Femur (tissue), 1 donor: Measurements from ENCODE around the gene CD8B.

Source experiments
- DNase-seq: peaks from one replicate; pipeline ENCODE4 v3.0.0-alpha.2; 2017

The CD8B gene

GRCh38 chr2:86793752-86794151, 67.9 kb downstream of the CD8B start:
- no peak for DNase-seq

- no peak for DNase-seq
Observed at GRCh38 chr2:86791573-86791972, 70.1 kb downstream of the CD8B start.

DNA sequence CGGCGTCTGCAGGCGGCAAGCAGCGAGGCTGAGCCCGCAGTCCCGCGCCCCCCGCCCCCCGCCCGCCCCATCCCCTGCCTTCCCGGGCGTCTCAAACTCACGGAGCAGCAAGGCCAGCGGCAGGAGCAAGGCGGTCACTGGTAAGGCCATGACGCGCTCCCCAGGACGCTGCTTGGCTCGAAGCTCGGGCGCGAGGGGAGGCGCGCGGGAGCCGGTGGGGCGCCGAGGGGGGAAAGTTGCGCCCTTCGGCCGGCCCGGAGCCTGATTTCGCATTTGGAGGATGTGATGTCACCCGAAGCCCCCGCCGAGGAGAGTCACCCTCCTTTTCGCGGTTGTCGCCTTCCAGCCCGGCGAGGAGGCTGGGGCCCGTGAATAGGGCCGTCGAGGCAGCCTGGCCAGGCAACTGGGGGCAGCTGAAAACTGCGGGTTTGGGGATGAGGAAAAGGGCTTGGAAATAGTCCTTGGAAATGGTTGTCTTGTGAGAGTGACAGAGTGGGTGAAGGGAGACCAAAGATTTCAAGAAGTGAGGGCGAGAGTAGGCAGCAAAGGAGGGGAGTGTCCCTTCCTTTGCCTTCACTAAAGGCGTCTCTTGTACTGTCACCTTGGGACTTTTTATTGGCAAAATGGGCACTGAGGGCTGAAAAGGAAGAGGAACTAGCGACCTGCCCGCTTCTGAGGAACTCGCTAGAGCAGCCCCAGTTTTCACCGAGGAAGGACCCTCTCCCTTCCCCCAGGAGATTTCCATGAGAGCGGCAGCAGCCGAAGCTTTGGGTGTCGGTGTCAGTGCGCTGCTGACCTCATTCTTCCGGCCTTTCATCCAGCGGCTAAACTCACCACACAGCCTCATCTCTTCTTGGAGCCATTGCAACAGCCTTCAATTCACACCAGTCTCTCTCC, 70.8 kb downstream of the CD8B start, which contains the start of gene CD8A:
CD8A (minus strand) TSS at position 238 of the 897 bp plus-strand sequence; CDS start at position 150, 88 bp downstream.
- DNase-seq = no peak

DNA sequence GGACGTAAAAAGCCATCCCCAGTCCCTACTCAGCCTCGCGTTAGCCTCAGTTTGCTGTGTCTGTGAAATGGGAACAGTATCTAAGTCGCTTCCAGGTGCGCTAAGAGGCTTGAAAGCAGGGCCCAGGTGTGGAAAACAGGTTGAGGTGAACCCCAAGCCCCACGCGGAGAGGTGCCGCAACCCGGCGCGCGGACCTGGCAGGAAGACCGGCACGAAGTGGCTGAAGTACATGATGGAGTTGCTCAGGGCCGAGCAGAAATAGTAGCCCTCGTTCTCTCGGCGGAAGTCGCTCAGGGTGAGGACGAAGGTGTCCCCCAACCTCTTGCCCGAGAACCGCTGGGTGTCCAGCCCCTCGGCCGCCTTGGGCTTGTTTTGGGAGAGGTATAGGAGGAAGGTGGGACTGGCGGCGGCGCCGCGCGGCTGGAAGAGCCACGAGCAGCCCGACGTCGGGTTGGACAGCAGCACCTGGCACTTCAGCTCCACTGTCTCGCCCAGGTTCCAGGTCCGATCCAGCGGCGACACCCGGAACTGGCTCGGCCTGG, 71.5 kb downstream of the CD8B start:
- no peak for DNase-seq

GRCh38 chr2:86789687-86790133, 72.0 kb downstream of the CD8B start:
- DNase-seq = no peak

GRCh38 chr2:86788881-86789686, 72.6 kb downstream of the CD8B start:
- no peak for DNase-seq

DNA sequence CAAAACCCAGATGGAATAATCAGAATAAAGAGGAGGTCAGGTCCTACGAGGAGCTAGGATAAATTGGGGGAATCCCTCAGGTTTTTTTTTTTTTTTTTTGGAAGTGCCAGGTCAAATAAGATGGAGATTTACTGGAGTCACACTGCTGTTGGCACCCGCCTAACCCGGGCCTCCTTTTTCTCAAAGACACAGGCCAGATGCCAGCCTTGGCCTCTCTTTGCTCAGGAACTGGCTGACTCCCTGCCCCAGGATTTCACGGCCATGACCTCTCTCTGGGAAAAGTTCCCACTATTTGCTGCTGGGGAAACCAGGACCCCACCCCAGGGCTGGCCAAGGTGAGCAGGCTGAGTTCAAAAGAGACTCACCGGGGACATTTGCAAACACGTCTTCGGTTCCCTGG, 73.5 kb downstream of the CD8B start:
- no peak for DNase-seq

- no peak for DNase-seq
Observed at GRCh38 chr2:86787736-86788135, 74.0 kb downstream of the CD8B start.

DNA sequence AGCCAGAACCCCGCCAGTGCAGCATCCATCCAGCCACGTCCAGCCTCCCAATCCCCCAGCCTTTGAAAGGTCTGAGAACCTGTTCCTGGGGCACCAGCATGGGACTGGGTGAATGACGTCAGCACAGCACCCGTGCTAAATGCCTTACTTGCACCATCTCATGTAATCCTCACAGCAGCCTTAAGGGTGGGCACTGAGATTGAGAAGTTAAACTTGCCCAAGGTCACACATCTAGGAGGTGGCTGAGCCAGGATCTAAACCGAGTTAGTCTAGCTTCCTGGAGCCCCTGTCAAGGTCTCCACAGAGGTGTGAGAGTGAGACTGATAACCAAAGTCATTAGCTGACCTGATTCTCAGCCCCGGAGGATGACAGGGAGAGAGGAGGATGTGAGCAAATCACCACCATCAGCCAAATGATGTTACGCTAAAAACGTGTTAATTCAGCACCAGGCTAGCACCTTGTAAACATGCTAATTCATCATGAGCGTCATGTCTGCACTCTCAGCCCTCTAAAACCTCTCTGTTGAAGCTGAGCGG, 75.6 kb downstream of the CD8B start:
- DNase-seq = no peak

GRCh38 chr2:86785456-86785855, 76.2 kb downstream of the CD8B start:
- no peak for DNase-seq

DNA sequence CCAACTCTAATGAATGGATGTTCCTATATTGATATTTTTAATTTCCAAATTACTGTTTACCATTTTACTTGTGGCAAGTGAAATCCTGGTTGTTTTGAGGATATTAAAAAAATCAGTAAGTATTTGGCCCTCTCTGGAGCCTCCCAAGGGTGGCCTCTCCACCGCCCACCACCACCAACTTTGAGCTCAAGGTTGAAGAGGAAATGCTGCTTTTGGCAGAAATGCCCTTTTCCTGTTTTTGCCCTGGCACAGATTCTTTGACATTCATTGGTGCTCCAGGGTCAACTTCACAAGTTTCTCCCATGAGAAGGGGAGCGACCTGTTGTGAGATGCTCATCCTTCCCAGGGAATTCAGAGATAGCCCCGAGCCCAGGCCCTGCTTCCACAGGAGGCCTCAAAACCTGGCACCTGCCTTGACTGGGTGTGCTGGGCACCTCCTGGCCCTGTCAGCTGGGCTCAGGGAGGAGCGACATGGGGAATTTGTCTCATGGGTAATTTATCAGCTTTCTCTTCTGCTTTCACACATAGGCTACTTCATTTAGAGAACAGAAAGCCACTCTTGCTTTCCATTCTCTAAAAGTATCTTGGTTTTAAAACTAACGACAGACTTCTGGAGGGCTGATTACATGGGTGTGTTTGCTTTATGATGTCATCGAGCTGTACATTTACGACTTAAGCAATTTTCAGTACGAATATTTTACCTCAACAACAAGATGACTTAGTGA, 77.9 kb downstream of the CD8B start:
- no peak for DNase-seq

- no peak for DNase-seq
Observed at GRCh38 chr2:86782748-86783147, 78.9 kb downstream of the CD8B start.

DNA sequence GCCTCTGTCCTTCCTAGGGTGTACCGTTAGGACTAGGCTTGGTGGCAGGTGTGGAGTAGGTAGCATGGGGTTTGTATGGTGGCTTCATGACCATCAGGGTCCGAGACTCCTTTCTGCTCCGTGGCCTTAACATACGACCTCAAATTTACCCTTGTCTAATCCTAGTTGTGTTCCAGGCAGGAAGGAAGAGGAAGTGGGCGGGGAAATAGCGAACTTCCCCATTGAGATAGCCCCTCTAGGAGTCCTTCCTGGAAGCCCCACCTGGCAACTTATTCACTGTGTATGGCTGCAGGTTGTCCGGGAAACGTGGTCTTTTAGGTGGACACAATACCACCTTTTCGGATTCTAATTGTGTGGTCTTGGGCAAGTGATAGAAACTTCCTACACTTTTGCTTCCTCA, 80.3 kb downstream of the CD8B start:
- DNase-seq = no peak

GRCh38 chr2:86779971-86780370, 81.7 kb downstream of the CD8B start:
- DNase-seq = no peak

- no peak for DNase-seq
Observed at GRCh38 chr2:86778957-86779356, 82.7 kb downstream of the CD8B start.

GRCh38 chr2:86776532-86776931, 85.2 kb downstream of the CD8B start:
- no peak for DNase-seq

DNA sequence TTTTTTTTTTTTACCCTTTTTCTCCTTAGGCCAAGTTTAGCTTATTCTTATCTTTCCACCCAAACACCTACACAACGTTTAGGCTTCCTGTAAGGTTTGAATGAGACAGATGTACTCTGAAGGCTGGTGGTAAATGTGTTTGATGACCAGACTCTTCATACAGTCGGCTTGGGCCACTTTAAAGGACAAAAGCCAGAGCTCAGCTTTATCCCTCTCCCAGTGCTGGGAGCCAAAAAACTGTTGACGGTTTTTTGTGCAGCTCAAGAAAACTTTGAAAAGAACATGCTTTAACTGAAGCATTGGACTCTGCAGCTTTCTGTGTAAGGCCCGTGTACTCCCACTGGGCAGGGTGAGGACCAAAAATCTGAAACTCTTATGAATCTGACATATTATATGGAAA, 86.3 kb downstream of the CD8B start:
- no peak for DNase-seq

GRCh38 chr2:86774862-86775261, 86.8 kb downstream of the CD8B start:
- no peak for DNase-seq

GRCh38 chr2:86772611-86773010, 89.1 kb downstream of the CD8B start:
- DNase-seq = no peak

DNA sequence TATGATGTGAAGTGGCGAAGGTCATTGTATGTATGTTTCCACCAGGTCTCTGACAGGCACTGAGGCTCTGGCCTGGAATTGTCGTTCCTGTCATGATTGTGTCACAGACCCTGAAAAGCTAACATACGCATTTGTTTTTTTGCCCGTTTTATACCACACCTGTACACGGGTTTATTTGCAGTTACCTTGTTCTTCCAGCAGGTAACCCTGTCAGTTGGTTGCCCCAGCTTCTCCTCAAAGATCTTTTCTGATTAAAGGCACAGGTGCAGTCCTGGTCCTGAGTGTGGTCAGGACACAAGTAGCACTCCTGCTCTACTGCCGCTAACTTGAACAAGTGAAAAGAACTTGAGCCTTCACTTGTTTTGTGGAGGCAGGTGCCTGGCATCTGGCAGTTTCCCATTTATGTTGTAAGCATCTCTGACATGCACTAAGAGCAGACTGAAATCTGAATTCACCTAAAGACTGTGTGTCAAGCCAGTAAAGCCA, 90.8 kb downstream of the CD8B start:
- no peak for DNase-seq

DNA sequence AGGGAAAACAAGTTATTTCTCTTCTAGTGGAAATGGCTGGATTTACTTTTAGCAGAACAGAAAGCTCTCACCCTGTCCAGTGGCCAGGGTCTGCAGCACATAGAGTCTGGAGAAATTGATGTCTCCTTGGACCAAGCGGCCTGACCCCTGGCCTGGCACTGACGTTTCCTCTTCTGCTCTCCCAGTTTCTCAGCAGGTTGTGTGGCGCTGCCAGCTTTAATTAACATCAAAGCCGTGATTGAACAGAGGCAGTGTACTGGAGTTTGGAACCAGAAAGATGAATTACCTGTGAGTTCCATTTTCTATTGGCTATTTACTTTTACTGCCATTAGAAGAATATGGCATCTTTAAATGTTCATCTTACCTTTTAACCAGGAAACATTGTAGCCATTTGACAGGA, 91.8 kb downstream of the CD8B start:
- DNase-seq = no peak

DNA sequence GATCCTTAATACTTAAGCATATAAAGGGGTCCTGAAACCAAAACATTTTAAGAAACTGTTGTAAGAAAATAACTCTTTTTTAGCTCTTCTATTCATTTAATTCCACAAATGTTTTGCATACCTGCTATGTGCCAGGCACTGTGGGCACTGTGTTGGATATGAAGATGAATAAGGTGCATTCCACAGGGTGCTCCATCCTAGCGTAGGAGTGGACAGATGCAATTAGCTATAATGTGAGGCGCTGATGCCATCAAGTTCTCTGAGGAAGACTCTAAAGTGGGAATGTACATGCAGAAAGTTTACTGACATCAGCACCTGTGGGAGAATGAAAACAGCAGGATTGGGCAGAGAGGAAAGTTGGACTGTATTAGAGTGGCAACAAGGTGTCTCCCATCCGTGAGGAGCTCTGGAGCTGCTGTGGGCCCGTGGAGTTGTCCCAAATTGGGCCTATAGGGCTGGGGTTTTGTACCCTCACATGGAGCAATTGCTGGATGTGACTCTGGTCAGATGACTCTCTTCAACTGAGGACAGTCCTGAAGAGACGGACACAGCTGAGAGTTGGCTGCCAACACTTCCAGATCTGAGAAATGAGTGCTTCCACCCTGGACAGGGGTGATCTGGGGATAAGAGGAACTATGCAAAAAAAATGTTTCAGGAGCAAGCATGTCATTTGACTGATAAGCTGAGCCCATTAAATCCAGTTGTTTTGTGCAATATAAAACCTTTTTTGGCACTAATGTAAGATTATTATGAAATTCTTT, 93.3 kb downstream of the CD8B start:
- DNase-seq = no peak
